ENCODE data around the gene DYRK2. TPM values are rescaled to one million over a fixed set of nuclear protein-coding genes. Genes with fewer than 3 reads are reported as not detected.
"Not testable (repeated sequence)": the region's sequence is repeated elsewhere in the genome, so short reads cannot be mapped to it uniquely, and the experiment has no call there.

The DYRK2 gene
- total RNA-seq, 3 donors from 2014 or later (not counting 1 experiment from before 2014, with no cell fraction given), result 88.1 to 108 (median 108) TPM

DNA sequence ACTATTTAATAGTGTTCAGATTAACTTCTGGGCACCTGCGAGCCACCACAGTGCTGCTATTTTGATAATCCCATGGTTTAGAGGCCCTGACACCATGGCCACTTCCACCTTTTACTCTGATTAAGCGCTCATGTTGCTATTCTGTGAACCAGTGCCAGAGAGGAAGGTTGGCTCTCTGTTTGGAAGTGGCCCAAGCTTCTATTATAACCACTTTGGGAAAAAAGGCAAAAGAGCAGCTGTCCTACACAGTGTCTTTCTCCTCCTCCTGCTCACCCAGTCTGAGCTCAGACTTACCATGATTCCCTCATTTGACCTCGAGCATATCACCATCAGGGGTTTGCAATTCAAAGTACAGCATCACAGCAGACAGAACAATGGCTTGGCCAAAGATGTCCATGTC, 23.3 kb downstream of the DYRK2 start:
- Histone ChIP-seq H3K27ac (ENCODE audit: low read length) (no peak overlapping the region), H3K36me3 (ENCODE audit: control insufficient read depth, insufficient read depth, low read length) (no peaks in the 10 kb centered on the region), H3K9me3 (ENCODE audit: control insufficient read depth, insufficient read depth, low read length) (peaks cover 4% of the 10 kb centered on the region), H3K4me1 (ENCODE audit: control insufficient read depth, insufficient read depth, low read length) (peaks cover 19% of the 10 kb centered on the region), H3K27me3 (ENCODE audit: control insufficient read depth, insufficient read depth, low read length) (no peaks in the 10 kb centered on the region), H3K4me3 (ENCODE audit: low read length) (no peak overlapping the region)
- Mint-ChIP-seq H3K4me1 (peaks cover 54 to 57% of the 10 kb centered on the region in 2 donors), H3K9me3 (peaks cover 0 to 5% of the 10 kb centered on the region in 2 donors), H3K27me3 (ENCODE audit: low read depth in 2 of 2) (no peaks in the 10 kb centered on the region), H3K27ac (no peak overlapping the region), H3K36me3 (peaks cover 10% of the 10 kb centered on the region), H3K4me3 (no peak overlapping the region)
- DNase-seq (no peak), ATAC-seq (no peak)
- 84% methylated on average over 3 of the region's 3 CpGs for WGBS (ENCODE audit: insufficient coverage)
- TF ChIP-seq, protein P1, sequence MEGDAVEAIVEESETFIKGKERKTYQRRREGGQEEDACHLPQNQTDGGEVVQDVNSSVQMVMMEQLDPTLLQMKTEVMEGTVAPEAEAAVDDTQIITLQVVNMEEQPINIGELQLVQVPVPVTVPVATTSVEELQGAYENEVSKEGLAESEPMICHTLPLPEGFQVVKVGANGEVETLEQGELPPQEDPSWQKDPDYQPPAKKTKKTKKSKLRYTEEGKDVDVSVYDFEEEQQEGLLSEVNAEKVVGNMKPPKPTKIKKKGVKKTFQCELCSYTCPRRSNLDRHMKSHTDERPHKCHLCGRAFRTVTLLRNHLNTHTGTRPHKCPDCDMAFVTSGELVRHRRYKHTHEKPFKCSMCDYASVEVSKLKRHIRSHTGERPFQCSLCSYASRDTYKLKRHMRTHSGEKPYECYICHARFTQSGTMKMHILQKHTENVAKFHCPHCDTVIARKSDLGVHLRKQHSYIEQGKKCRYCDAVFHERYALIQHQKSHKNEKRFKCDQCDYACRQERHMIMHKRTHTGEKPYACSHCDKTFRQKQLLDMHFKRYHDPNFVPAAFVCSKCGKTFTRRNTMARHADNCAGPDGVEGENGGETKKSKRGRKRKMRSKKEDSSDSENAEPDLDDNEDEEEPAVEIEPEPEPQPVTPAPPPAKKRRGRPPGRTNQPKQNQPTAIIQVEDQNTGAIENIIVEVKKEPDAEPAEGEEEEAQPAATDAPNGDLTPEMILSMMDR (IDR thresholded peaks at IDR 0.05), result no peak
- intact Hi-C loops (cut with micrococcal nuclease), result no loop called here

DNA sequence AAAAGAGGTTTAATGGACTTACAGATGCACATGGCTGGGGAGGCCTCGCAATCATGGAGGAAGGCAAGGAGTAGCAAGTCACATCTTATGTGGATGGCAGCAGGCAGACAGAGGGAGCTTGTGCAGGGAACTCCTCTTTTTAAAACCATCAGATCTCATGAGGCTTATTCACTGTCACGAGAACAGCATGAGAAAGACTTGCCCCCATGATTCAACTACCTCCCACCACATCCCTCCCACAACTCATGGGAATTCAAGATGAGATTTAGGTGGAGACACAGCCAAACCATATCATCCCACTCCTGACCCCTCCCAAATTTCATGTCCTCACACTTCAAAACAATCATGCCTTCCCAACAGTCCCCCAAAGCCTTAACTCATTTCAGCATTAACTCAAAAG, 24.0 kb downstream of the DYRK2 start:
- H3K4me1 Mint-ChIP-seq, result peaks cover 48 to 51% of the 10 kb centered on the region in 2 donors
- H3K36me3 ChIP-seq (ENCODE audit: control insufficient read depth, insufficient read depth, low read length); intact Hi-C loops (cut with micrococcal nuclease); DNase-seq; H3K27me3 ChIP-seq (ENCODE audit: control insufficient read depth, insufficient read depth, low read length); H3K27me3 Mint-ChIP-seq (ENCODE audit: low read depth in 2 of 2); H3K9me3 ChIP-seq (ENCODE audit: control insufficient read depth, insufficient read depth, low read length); ATAC-seq; H3K9me3 Mint-ChIP-seq; H3K4me3 Mint-ChIP-seq; H3K27ac ChIP-seq (ENCODE audit: low read length); H3K4me3 ChIP-seq (ENCODE audit: low read length); H3K27ac Mint-ChIP-seq: not testable (repeated sequence)
- H3K4me1 ChIP-seq (ENCODE audit: control insufficient read depth, insufficient read depth, low read length), result peaks cover 16% of the 10 kb centered on the region
- peaks cover 10% of the 10 kb centered on the region for H3K36me3 Mint-ChIP-seq
- 97% methylated on average over 2 of the region's 2 CpGs for WGBS (ENCODE audit: insufficient coverage)

DNA sequence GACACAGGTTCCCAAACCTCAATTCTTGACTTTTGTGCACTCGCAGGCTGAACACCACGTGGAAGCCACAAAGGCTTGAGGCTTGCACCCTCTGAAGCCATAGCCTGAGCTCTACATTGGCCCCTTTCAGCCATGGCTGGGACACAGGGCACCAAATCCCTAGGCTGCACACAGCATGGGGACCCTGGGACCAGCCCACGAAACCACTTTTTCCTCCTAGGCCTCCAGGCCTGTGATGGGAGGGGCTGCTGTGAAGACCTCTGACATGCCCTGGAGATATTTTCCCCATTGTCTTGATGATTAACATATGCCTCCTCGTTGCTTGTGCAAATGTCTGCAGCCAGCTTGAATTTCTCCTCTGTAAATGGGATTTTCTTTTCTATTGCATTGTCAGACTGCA, 25.0 kb downstream of the DYRK2 start:
- H3K9me3 Mint-ChIP-seq; DNase-seq; H3K27me3 Mint-ChIP-seq (ENCODE audit: low read depth in 2 of 2); H3K27ac ChIP-seq (ENCODE audit: low read length); H3K9me3 ChIP-seq (ENCODE audit: control insufficient read depth, insufficient read depth, low read length); ATAC-seq; H3K4me3 ChIP-seq (ENCODE audit: low read length); intact Hi-C loops (cut with micrococcal nuclease); H3K27me3 ChIP-seq (ENCODE audit: control insufficient read depth, insufficient read depth, low read length); H3K36me3 ChIP-seq (ENCODE audit: control insufficient read depth, insufficient read depth, low read length); H3K27ac Mint-ChIP-seq; H3K4me3 Mint-ChIP-seq: not testable (repeated sequence)
- peaks cover 12% of the 10 kb centered on the region for H3K4me1 ChIP-seq (ENCODE audit: control insufficient read depth, insufficient read depth, low read length)
- 89% methylated on average over 4 of the region's 4 CpGs for WGBS (ENCODE audit: insufficient coverage)
- peaks cover 46 to 51% of the 10 kb centered on the region in 2 donors for H3K4me1 Mint-ChIP-seq
- peaks cover 10% of the 10 kb centered on the region for H3K36me3 Mint-ChIP-seq

DNA sequence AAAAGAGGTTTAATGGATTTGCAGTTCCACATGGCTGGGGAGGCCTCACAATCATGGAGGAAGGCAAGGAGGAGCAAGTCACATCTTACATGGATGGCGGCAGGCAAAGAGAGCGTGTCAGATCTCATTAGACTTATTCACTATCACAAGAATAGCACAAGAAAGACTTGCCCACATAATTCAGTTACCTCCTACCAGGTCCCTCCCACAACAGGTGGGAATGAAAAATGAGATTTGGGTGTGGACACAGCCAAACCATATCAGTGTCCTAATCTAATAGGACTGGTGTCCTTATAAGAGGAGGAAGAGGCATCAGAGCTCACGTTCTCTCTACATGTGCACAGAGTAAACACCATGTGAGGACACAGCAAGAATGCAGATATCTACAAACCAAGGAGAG, 25.9 kb downstream of the DYRK2 start:
- no peaks in the 10 kb centered on the region for H3K27me3 Mint-ChIP-seq (ENCODE audit: low read depth in 2 of 2)
- Histone ChIP-seq H3K4me1 (ENCODE audit: control insufficient read depth, insufficient read depth, low read length) (peaks cover 7% of the 10 kb centered on the region), H3K36me3 (ENCODE audit: control insufficient read depth, insufficient read depth, low read length) (no peaks in the 10 kb centered on the region), H3K4me3 (ENCODE audit: low read length) (no peak overlapping the region), H3K9me3 (ENCODE audit: control insufficient read depth, insufficient read depth, low read length) (peaks cover 4% of the 10 kb centered on the region), H3K27ac (ENCODE audit: low read length) (no peak overlapping the region), H3K27me3 (ENCODE audit: control insufficient read depth, insufficient read depth, low read length) (no peaks in the 10 kb centered on the region)
- no peak overlapping the region for H3K4me3 Mint-ChIP-seq
- no peak for ATAC-seq
- no peak overlapping the region for H3K27ac Mint-ChIP-seq
- intact Hi-C loops (cut with micrococcal nuclease), result no loop called here
- peaks cover 47 to 52% of the 10 kb centered on the region in 2 donors for H3K4me1 Mint-ChIP-seq
- H3K36me3 Mint-ChIP-seq, result peaks cover 10% of the 10 kb centered on the region
- peaks cover 0 to 5% of the 10 kb centered on the region in 2 donors for H3K9me3 Mint-ChIP-seq
- 100% methylated on average over 3 of the region's 3 CpGs for WGBS (ENCODE audit: insufficient coverage)
- TF ChIP-seq, protein P1 (IDR thresholded peaks at IDR 0.05), result no peak
- no peak for DNase-seq
